Stomach (tissue), 9 donors: Measurements from ENCODE around the gene GABRR2. TPM values are rescaled to one million over a fixed set of nuclear protein-coding genes. Genes with fewer than 3 reads are reported as not detected.

Experiments
- DNase-seq, 2 donors: peaks; one replicate each; pipeline versions ENCODE4 v3.0.0 to v3.0.0-alpha.2; 2013 to 2019
- H3K27ac ChIP-seq, 5 donors: fragments of 200-600 bp in 4 of 5; sonication (generic) in 4 of 5; one replicate each; pipeline ENCODE4 v1.5.1; 2013 to 2019; ENCODE audit warnings: mild to moderate bottlenecking in 1 of 5, moderate library complexity in 1 of 5
- H3K27me3 ChIP-seq, 3 donors: fragments of 200-600 bp; sonication (generic); one replicate each; pipeline ENCODE4 v1.5.1; 2017 to 2019; ENCODE audit warnings: mixed run types in 1 of 3
- H3K36me3 ChIP-seq, 4 donors: fragments of 200-600 bp; sonication (generic); 1 replicate in 3 of 4; 2 replicates in 1 of 4; pipeline ENCODE4 v1.5.1; 2016 to 2019
- H3K4me1 ChIP-seq, 4 donors: fragments of 200-600 bp; sonication (generic); one replicate each; pipeline ENCODE4 v1.5.1; 2016 to 2019
- H3K4me3 ChIP-seq, 4 donors: fragments of 200-600 bp; sonication (generic) in 3 of 4; one replicate each; pipeline ENCODE4 v1.5.1; 2016 to 2019; ENCODE audit warnings: mild to moderate bottlenecking in 1 of 4
- H3K9me3 ChIP-seq, 4 donors: fragments of 200-600 bp; sonication (generic); one replicate each; pipeline ENCODE4 v1.5.1; 2016 to 2019
- CTCF ChIP-seq, 7 experiments: fragments of 450-650 bp in 4 of 7; fragments of 200-600 bp in 3 of 7; sonication (generic) in 3 of 7; IDR thresholded peaks; one replicate each; pipeline ENCODE4 v1.5.1; 2016 to 2019; ENCODE audit warnings: antibody characterized with exemption in 7 of 7, control low read depth in 2 of 7, mild to moderate bottlenecking in 1 of 7
- EP300 ChIP-seq: sonication (generic); formaldehyde crosslinking; IDR thresholded peaks from one replicate; pipeline ENCODE4 v1.6.1; 2017; ENCODE audit warnings: antibody characterized with exemption
- POLR2A ChIP-seq, 4 donors: fragments of 450-650 bp; IDR thresholded peaks; one replicate each; pipeline ENCODE4 v1.6.1; 2016; ENCODE audit warnings: antibody characterized with exemption in 4 of 4, control low read depth in 2 of 4, mild to moderate bottlenecking in 1 of 4, moderate library complexity in 1 of 4
- POLR2AphosphoS5 ChIP-seq, 3 donors: sonication (generic); formaldehyde crosslinking; IDR thresholded peaks; one replicate each; pipeline ENCODE4 v1.6.1; 2016; ENCODE audit warnings: antibody characterized with exemption in 3 of 3
- WGBS, 5 donors: extraction: QIAGEN DNeasy Blood & Tissue Kit in 3 of 5; methylation state at CpG; one replicate each; pipeline versions ENCODE4 v1.1.5 to v1.1.7; 2013 to 2018; 5-methylcytosine and 5-hydroxymethylcytosine counted together
- intact Hi-C: fragments of 100-400 bp; cut with DNase I; formaldehyde crosslinking; loops from one replicate; pipeline ENCODE4 v1.15.1; 2023; ENCODE audit warnings: low total_unique reads
- polyA plus RNA-seq, 3 donors: library from polyadenylated mRNA; stranded (reverse); fragments of 200-250 nt; gene quantifications; one replicate each; pipeline ENCODE4 v1.2.3, GENCODE V29; 2013
- total RNA-seq, 5 donors: library from RNA; depleted of rRNA; stranded (reverse); fragments of >200 nt; gene quantifications; one replicate each; pipeline versions ENCODE4 v1.1.0 to v1.2.3, GENCODE V29; 2014 to 2016
- donor health status: healthy with polysubstance abuse.
- donor health status: Bipolar disorder and iron deficiency.
- donor health status: healthy.

The GABRR2 gene
- total and polyA plus RNA-seq, 8 donors, result 0.15 to 7.6 (median 0.73) TPM; not detected in 5

GRCh38 chr6:89321131-89321970, 6.3 kb upstream of the GABRR2 start:
- Histone ChIP-seq H3K4me1 (peaks cover 0 to 29% (median 6%) of the 10 kb centered on the region in 4 donors), H3K4me3 (no peak overlapping the region), H3K9me3 (no peaks in the 10 kb centered on the region), H3K27ac (no peak overlapping the region), H3K36me3 (peaks cover 0 to 27% (median 11%) of the 10 kb centered on the region in 4 donors), H3K27me3 (no peaks in the 10 kb centered on the region)
- intact Hi-C loops, result no loop called here
- TF ChIP-seq POLR2A (IDR thresholded peaks at IDR 0.05) (no peak), POLR2AphosphoS5 (IDR thresholded peaks at IDR 0.05) (no peak), CTCF (IDR thresholded peaks at IDR 0.05) (no peak), EP300 (no peak)
- peak in 1 of 2 donors; percentile 21 for DNase-seq
- 77 to 85% (median 81%) methylated on average over 9 of the region's 9 CpGs for WGBS, 5 donors

- DNase-seq, result no peak
- 93 to 95% (median 94%) methylated on average over 6 of the region's 6 CpGs for WGBS, 5 donors
- Histone ChIP-seq H3K36me3 (peaks cover 0 to 19% (median 7%) of the 10 kb centered on the region in 4 donors), H3K9me3 (no peaks in the 10 kb centered on the region), H3K4me1 (peaks cover 0 to 29% (median 6%) of the 10 kb centered on the region in 4 donors), H3K27ac (no peak overlapping the region), H3K4me3 (no peak overlapping the region), H3K27me3 (no peaks in the 10 kb centered on the region)
- TF ChIP-seq POLR2A (IDR thresholded peaks at IDR 0.05), result no peak
- TF ChIP-seq POLR2AphosphoS5 (IDR thresholded peaks at IDR 0.05), result no peak
- TF ChIP-seq EP300, result no peak
- TF ChIP-seq CTCF (IDR thresholded peaks at IDR 0.05), result no peak
- intact Hi-C loops, result no loop called here
Measured at GRCh38 chr6:89320012-89320559, 5.0 kb upstream of the GABRR2 start.

- H3K4me1 ChIP-seq, result peaks cover 8 to 25% (median 12%) of the 10 kb centered on the region in 4 donors
- intact Hi-C loops, result loop anchor here (10.0 kb wide), 1 partner anchor 48 kb away; no protein-coding TSS in a partner anchor
- no peak for DNase-seq
- H3K36me3 ChIP-seq, result peaks cover 0 to 18% (median 13%) of the 10 kb centered on the region in 4 donors
- no peaks in the 10 kb centered on the region for H3K9me3 ChIP-seq
- no peak overlapping the region for H3K27ac ChIP-seq
- H3K4me3 ChIP-seq, result no peak overlapping the region
- TF ChIP-seq EP300 (no peak), CTCF (IDR thresholded peaks at IDR 0.05) (no peak), POLR2AphosphoS5 (IDR thresholded peaks at IDR 0.05) (no peak), POLR2A (IDR thresholded peaks at IDR 0.05) (no peak)
- no peaks in the 10 kb centered on the region for H3K27me3 ChIP-seq
Measured at GRCh38 chr6:89317067-89317466, 2.0 kb upstream of the GABRR2 start.

GRCh38 chr6:89314692-89315091, 407 bp downstream of the GABRR2 start:
- Histone ChIP-seq H3K36me3 (peaks cover 0 to 9% (median 8%) of the 10 kb centered on the region in 4 donors), H3K9me3 (no peaks in the 10 kb centered on the region), H3K27me3 (no peaks in the 10 kb centered on the region), H3K4me1 (peaks cover 16 to 32% (median 21%) of the 10 kb centered on the region in 4 donors), H3K27ac (no peak overlapping the region), H3K4me3 (no peak overlapping the region)
- WGBS, 5 donors, result 94 to 96% (median 95%) methylated on average over 7 of the region's 7 CpGs
- TF ChIP-seq EP300 (no peak), CTCF (IDR thresholded peaks at IDR 0.05) (no peak), POLR2AphosphoS5 (IDR thresholded peaks at IDR 0.05) (no peak)
- DNase-seq, result no peak
- intact Hi-C loops, result loop anchor here (10.0 kb wide), 1 partner anchor 50 kb away; no protein-coding TSS in a partner anchor
